Liver (tissue), 9 donors: Measurements from ENCODE around the gene SLC7A6OS. TPM values are rescaled to one million over a fixed set of nuclear protein-coding genes. Genes with fewer than 3 reads are reported as not detected.

Experiments
- DNase-seq: peaks from one replicate; pipeline ENCODE4 v3.0.0-alpha.2; 2017; ENCODE audit warnings: low spot score
- H3K27ac ChIP-seq, 2 donors: one replicate each; pipeline ENCODE4 v1.7.0; 2013; ENCODE audit warnings: inconsistent platforms in 2 of 2, low read length in 2 of 2, control low read depth in 1 of 2, low read depth in 1 of 2, mild to moderate bottlenecking in 1 of 2
- H3K27me3 ChIP-seq, 4 donors: one replicate each; pipeline versions ENCODE4 v1.6.1 to v1.7.0; 2013; ENCODE audit warnings: low read length in 3 of 4, inconsistent platforms in 1 of 4, mild to moderate bottlenecking in 1 of 4, moderate library complexity in 1 of 4; ENCODE audit not compliant: control insufficient read depth in 4 of 4, insufficient read depth in 4 of 4
- H3K36me3 ChIP-seq, 4 donors: one replicate each; pipeline versions ENCODE4 v1.6.1 to v1.7.0; 2013; ENCODE audit warnings: low read length in 3 of 4, mild to moderate bottlenecking in 3 of 4, low read depth in 1 of 4, moderate library complexity in 1 of 4; ENCODE audit not compliant: control insufficient read depth in 4 of 4, insufficient read depth in 3 of 4
- H3K4me1 ChIP-seq, 4 donors: one replicate each; pipeline versions ENCODE4 v1.6.1 to v1.7.0; 2013; ENCODE audit warnings: low read length in 3 of 4, mild to moderate bottlenecking in 3 of 4, moderate library complexity in 1 of 4; ENCODE audit not compliant: control insufficient read depth in 4 of 4, insufficient read depth in 4 of 4
- H3K4me3 ChIP-seq, 3 donors: one replicate each; pipeline versions ENCODE4 v1.6.1 to v1.7.0; 2013; ENCODE audit warnings: low read length in 3 of 3, control low read depth in 1 of 3, low read depth in 1 of 3, mild to moderate bottlenecking in 1 of 3
- H3K9ac ChIP-seq, 2 donors: one replicate each; pipeline ENCODE4 v1.7.0; 2013; ENCODE audit warnings: low read length in 2 of 2, mild to moderate bottlenecking in 2 of 2, moderate library complexity in 2 of 2, control low read depth in 1 of 2, low read depth in 1 of 2
- H3K9me3 ChIP-seq, 4 donors: one replicate each; pipeline versions ENCODE4 v1.6.1 to v1.7.0; 2013; ENCODE audit warnings: low read length in 3 of 4; ENCODE audit not compliant: control insufficient read depth in 4 of 4
- EGR1 ChIP-seq, 2 donors: IDR thresholded peaks; 2 replicates each; pipeline ENCODE4 v1.6.1; 2016 to 2018; ENCODE audit warnings: antibody characterized with exemption in 2 of 2, low read depth in 2 of 2
- FOXA1 ChIP-seq: IDR thresholded peaks from 2 replicates; pipeline ENCODE4 v1.6.1; 2016; ENCODE audit warnings: antibody characterized with exemption
- FOXA2 ChIP-seq: IDR thresholded peaks from 2 replicates; pipeline ENCODE4 v1.6.1; 2016; ENCODE audit warnings: antibody characterized with exemption
- GABPA ChIP-seq, 2 donors: IDR thresholded peaks in 1 of 2; conservative IDR thresholded peaks in 1 of 2; 2 replicates each; pipeline ENCODE4 v1.6.1; 2016; ENCODE audit warnings: antibody characterized with exemption in 2 of 2, mild to moderate bottlenecking in 1 of 2, moderate library complexity in 1 of 2
- HNF4A ChIP-seq, 2 donors: conservative IDR thresholded peaks; 2 replicates each; pipeline ENCODE4 v1.6.1; 2016; ENCODE audit warnings: antibody characterized with exemption in 2 of 2, mild to moderate bottlenecking in 2 of 2
- HNF4G ChIP-seq: IDR thresholded peaks from 2 replicates; pipeline ENCODE4 v1.6.1; 2016; ENCODE audit warnings: antibody characterized with exemption
- JUND ChIP-seq, 2 donors: IDR thresholded peaks; 2 replicates each; pipeline ENCODE4 v1.6.1; 2016; ENCODE audit warnings: antibody characterized with exemption in 2 of 2
- NR2F2 ChIP-seq: IDR thresholded peaks from 2 replicates; pipeline ENCODE4 v1.6.1; 2016; ENCODE audit warnings: antibody characterized with exemption
- RAD21 ChIP-seq, 2 donors: IDR thresholded peaks; 2 replicates each; pipeline ENCODE4 v1.6.1; 2016; ENCODE audit warnings: antibody characterized with exemption in 2 of 2, mild to moderate bottlenecking in 2 of 2
- RXRA ChIP-seq, 2 donors: IDR thresholded peaks; 2 replicates each; pipeline ENCODE4 v1.6.1; 2017 to 2018; ENCODE audit warnings: antibody characterized with exemption in 2 of 2, mild to moderate bottlenecking in 1 of 2
- SP1 ChIP-seq: IDR thresholded peaks from 2 replicates; pipeline ENCODE4 v1.6.1; 2018; ENCODE audit warnings: antibody characterized with exemption, mild to moderate bottlenecking
- TAF1 ChIP-seq: conservative IDR thresholded peaks from 2 replicates; pipeline ENCODE4 v1.6.1; 2016; ENCODE audit warnings: antibody characterized with exemption, mild to moderate bottlenecking
- YY1 ChIP-seq: IDR thresholded peaks from 2 replicates; pipeline ENCODE4 v1.6.1; 2016; ENCODE audit warnings: antibody characterized with exemption, mild to moderate bottlenecking
- WGBS: extraction: QIAGEN DNeasy Blood & Tissue Kit; methylation state at CpG from one replicate; pipeline ENCODE4 v1.1.7; 2013; 5-methylcytosine and 5-hydroxymethylcytosine counted together
- polyA plus RNA-seq, 2 donors: library from polyadenylated mRNA; stranded (reverse) in 1 of 2; unstranded in 1 of 2; fragments of 200-250 nt in 1 of 2; fragments of >200 nt in 1 of 2; fragmentation: Nextera tagmentation in 1 of 2; extraction: Ambion mirVana in 1 of 2; gene quantifications; one replicate each; pipeline versions ENCODE4 v1.2.1 to v1.2.3, GENCODE V29; 2013 to 2015
- total RNA-seq, 2 donors: library from RNA; depleted of rRNA; stranded (reverse); fragments of >200 nt; gene quantifications; one replicate each; pipeline ENCODE4 v1.2.3, GENCODE V29; 2014
- TF ChIP-seq, protein P1 (sequence below): fragments of 150-350 bp; IDR thresholded peaks from 2 replicates; pipeline ENCODE4 v1.5.1; 2017; ENCODE audit warnings: improper control_type of control experiment, low read depth, low read length; ENCODE audit not compliant: missing input control
- TF ChIP-seq, protein P2 (sequence below): IDR thresholded peaks from 2 replicates; pipeline ENCODE4 v1.6.1; 2016; ENCODE audit warnings: antibody characterized with exemption
- TF ChIP-seq, protein P3 (sequence below): IDR thresholded peaks from 2 replicates; pipeline ENCODE4 v1.6.1; 2016; ENCODE audit warnings: antibody characterized with exemption, mild to moderate bottlenecking
- TF ChIP-seq, protein P4 (sequence below): IDR thresholded peaks from 2 replicates; pipeline ENCODE4 v1.6.1; 2016; ENCODE audit warnings: antibody characterized with exemption
- TF ChIP-seq, protein P5 (sequence below): IDR thresholded peaks from 2 replicates; pipeline ENCODE4 v1.6.1; 2016; ENCODE audit warnings: antibody characterized with exemption
- donor health status: healthy.
- donor health status: healthy.
- donor health status: healthy.
- donor health status: healthy.
- donor health status: healthy.

Gene SLC7A6OS
- total and polyA plus RNA-seq, 4 donors = 2.6 to 8.3 (median 5.5) TPM

DNA sequence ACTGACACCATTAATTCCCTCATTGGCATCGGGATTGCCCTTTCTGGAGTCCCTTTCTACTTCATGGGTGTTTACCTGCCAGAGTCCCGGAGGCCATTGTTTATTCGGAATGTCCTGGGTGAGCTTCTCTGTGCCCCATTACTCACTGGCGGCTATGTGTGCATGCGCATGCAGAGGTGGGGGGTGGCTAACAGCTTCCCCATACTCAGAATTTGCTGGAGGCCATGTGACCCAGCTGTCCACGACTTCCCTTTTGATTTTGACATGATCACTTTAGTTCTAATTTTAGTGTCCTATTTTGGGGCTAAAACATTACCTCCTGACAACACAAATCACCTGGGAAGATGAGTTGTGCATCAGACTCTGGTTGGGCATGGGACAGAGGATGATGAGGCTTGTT, 14.1 kb downstream of the SLC7A6OS start:
- no peaks in the 10 kb centered on the region for H3K27me3 ChIP-seq
- no peak for DNase-seq
- 89% methylated on average over 6 of the region's 6 CpGs for WGBS
- H3K4me3 ChIP-seq = no peak overlapping the region
- TF ChIP-seq RAD21 (IDR thresholded peaks at IDR 0.05) (no peak), RXRA (IDR thresholded peaks at IDR 0.05) (no peak), GABPA (IDR thresholded peaks at IDR 0.05 in 1 of 2, conservative IDR thresholded peaks at IDR 0.05 in 1 of 2) (no peak), FOXA1 (no peak), EGR1 (IDR thresholded peaks at IDR 0.05; ENCODE audit: low read depth in 2 of 2) (no peak), JUND (IDR thresholded peaks at IDR 0.05) (no peak), TAF1 (no peak), YY1 (no peak), NR2F2 (no peak), HNF4G (no peak), SP1 (no peak), HNF4A (conservative IDR thresholded peaks at IDR 0.05) (no peak), FOXA2 (no peak)
- TF ChIP-seq, protein P1, sequence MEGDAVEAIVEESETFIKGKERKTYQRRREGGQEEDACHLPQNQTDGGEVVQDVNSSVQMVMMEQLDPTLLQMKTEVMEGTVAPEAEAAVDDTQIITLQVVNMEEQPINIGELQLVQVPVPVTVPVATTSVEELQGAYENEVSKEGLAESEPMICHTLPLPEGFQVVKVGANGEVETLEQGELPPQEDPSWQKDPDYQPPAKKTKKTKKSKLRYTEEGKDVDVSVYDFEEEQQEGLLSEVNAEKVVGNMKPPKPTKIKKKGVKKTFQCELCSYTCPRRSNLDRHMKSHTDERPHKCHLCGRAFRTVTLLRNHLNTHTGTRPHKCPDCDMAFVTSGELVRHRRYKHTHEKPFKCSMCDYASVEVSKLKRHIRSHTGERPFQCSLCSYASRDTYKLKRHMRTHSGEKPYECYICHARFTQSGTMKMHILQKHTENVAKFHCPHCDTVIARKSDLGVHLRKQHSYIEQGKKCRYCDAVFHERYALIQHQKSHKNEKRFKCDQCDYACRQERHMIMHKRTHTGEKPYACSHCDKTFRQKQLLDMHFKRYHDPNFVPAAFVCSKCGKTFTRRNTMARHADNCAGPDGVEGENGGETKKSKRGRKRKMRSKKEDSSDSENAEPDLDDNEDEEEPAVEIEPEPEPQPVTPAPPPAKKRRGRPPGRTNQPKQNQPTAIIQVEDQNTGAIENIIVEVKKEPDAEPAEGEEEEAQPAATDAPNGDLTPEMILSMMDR = no peak
- TF ChIP-seq, protein P2, sequence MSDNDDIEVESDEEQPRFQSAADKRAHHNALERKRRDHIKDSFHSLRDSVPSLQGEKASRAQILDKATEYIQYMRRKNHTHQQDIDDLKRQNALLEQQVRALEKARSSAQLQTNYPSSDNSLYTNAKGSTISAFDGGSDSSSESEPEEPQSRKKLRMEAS = no peak
- TF ChIP-seq, protein P3, sequence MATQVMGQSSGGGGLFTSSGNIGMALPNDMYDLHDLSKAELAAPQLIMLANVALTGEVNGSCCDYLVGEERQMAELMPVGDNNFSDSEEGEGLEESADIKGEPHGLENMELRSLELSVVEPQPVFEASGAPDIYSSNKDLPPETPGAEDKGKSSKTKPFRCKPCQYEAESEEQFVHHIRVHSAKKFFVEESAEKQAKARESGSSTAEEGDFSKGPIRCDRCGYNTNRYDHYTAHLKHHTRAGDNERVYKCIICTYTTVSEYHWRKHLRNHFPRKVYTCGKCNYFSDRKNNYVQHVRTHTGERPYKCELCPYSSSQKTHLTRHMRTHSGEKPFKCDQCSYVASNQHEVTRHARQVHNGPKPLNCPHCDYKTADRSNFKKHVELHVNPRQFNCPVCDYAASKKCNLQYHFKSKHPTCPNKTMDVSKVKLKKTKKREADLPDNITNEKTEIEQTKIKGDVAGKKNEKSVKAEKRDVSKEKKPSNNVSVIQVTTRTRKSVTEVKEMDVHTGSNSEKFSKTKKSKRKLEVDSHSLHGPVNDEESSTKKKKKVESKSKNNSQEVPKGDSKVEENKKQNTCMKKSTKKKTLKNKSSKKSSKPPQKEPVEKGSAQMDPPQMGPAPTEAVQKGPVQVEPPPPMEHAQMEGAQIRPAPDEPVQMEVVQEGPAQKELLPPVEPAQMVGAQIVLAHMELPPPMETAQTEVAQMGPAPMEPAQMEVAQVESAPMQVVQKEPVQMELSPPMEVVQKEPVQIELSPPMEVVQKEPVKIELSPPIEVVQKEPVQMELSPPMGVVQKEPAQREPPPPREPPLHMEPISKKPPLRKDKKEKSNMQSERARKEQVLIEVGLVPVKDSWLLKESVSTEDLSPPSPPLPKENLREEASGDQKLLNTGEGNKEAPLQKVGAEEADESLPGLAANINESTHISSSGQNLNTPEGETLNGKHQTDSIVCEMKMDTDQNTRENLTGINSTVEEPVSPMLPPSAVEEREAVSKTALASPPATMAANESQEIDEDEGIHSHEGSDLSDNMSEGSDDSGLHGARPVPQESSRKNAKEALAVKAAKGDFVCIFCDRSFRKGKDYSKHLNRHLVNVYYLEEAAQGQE = no peak
- TF ChIP-seq, protein P4, sequence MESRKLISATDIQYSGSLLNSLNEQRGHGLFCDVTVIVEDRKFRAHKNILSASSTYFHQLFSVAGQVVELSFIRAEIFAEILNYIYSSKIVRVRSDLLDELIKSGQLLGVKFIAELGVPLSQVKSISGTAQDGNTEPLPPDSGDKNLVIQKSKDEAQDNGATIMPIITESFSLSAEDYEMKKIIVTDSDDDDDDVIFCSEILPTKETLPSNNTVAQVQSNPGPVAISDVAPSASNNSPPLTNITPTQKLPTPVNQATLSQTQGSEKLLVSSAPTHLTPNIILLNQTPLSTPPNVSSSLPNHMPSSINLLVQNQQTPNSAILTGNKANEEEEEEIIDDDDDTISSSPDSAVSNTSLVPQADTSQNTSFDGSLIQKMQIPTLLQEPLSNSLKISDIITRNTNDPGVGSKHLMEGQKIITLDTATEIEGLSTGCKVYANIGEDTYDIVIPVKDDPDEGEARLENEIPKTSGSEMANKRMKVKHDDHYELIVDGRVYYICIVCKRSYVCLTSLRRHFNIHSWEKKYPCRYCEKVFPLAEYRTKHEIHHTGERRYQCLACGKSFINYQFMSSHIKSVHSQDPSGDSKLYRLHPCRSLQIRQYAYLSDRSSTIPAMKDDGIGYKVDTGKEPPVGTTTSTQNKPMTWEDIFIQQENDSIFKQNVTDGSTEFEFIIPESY = no peak
- TF ChIP-seq, protein P5, sequence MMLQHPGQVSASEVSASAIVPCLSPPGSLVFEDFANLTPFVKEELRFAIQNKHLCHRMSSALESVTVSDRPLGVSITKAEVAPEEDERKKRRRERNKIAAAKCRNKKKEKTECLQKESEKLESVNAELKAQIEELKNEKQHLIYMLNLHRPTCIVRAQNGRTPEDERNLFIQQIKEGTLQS = no peak
- H3K27ac ChIP-seq = no peak overlapping the region
- no peaks in the 10 kb centered on the region for H3K4me1 ChIP-seq
- H3K36me3 ChIP-seq = peaks cover 0 to 32% (median 24%) of the 10 kb centered on the region in 4 donors
- H3K9ac ChIP-seq = no peak overlapping the region
- no peaks in the 10 kb centered on the region for H3K9me3 ChIP-seq
